H1 (cell line): Measurements from ENCODE around the gene CCR9.

Experiments used
- CEBPB ChIP-seq: IDR thresholded peaks from 2 replicates; pipeline ENCODE4 v1.6.1; 2012; ENCODE audit warnings: low read depth, low read length
- EZH2 ChIP-seq: fragments of 200-600 bp; sonication (generic); IDR thresholded peaks from 2 replicates; pipeline ENCODE4 v1.7.1; 2012; ENCODE audit warnings: low read depth, mild to moderate bottlenecking, moderate library complexity, low read length, inconsistent platforms; ENCODE audit not compliant: severe bottlenecking
- GABPA ChIP-seq: IDR thresholded peaks from 2 replicates; pipeline ENCODE4 v1.6.1; 2011; ENCODE audit warnings: mild to moderate bottlenecking, low read length, moderate library complexity, borderline replicate concordance; ENCODE audit not compliant: insufficient read depth
- HDAC2 ChIP-seq, 2 experiments: fragments of 300-600 bp in 1 of 2; sonication (generic) in 1 of 2; IDR thresholded peaks; 2 replicates each; pipeline ENCODE4 v1.6.1; 2011 to 2012; ENCODE audit warnings: low read depth in 2 of 2, low read length in 2 of 2, mild to moderate bottlenecking in 2 of 2, moderate library complexity in 2 of 2, borderline replicate concordance in 1 of 2, inconsistent platforms in 1 of 2
- JUN ChIP-seq: IDR thresholded peaks from 2 replicates; pipeline ENCODE4 v1.6.1; 2011; ENCODE audit warnings: low read depth, mild to moderate bottlenecking, improper control_type of control experiment, low read length
- POLR2A ChIP-seq, 2 experiments: IDR thresholded peaks; 1 replicate in 1 of 2; 2 replicates in 1 of 2; pipeline ENCODE4 v1.6.1; 2011; ENCODE audit warnings: low read depth in 2 of 2, low read length in 2 of 2, mild to moderate bottlenecking in 2 of 2; ENCODE audit errors: control extremely low read depth in 1 of 2
- POLR2AphosphoS5 ChIP-seq: IDR thresholded peaks from 2 replicates; pipeline ENCODE4 v1.6.1; 2011; ENCODE audit warnings: low read depth, low read length
- RAD21 ChIP-seq, 2 experiments: IDR thresholded peaks in 1 of 2; conservative IDR thresholded peaks in 1 of 2; 2 replicates each; pipeline ENCODE4 v1.6.1; 2011; ENCODE audit warnings: low read depth in 2 of 2, low read length in 2 of 2, improper control_type of control experiment in 1 of 2, inconsistent platforms in 1 of 2, mild to moderate bottlenecking in 1 of 2, moderate library complexity in 1 of 2
- SRF ChIP-seq: IDR thresholded peaks from 2 replicates; pipeline ENCODE4 v1.6.1; 2011; ENCODE audit warnings: mild to moderate bottlenecking, low read depth, low read length, moderate library complexity
- YY1 ChIP-seq: IDR thresholded peaks from 2 replicates; pipeline ENCODE4 v1.6.1; 2011; ENCODE audit warnings: low read depth, mild to moderate bottlenecking, low read length
- TF ChIP-seq, protein P1 (sequence below), 3 experiments: IDR thresholded peaks; 1 replicate in 2 of 3; 2 replicates in 1 of 3; pipeline versions ENCODE4 v1.5.1 to v1.6.1; 2011; ENCODE audit warnings: low read length in 3 of 3, mild to moderate bottlenecking in 3 of 3, inconsistent platforms in 2 of 3, low read depth in 1 of 3, moderate library complexity in 1 of 3; ENCODE audit not compliant: insufficient read depth in 1 of 3; ENCODE audit errors: control extremely low read depth in 1 of 3

GRCh38 chr3:45873036-45873435, 13.3 kb upstream of the CCR9 start:
- TF ChIP-seq GABPA: no peak
- TF ChIP-seq CEBPB: no peak
- TF ChIP-seq, protein P1, sequence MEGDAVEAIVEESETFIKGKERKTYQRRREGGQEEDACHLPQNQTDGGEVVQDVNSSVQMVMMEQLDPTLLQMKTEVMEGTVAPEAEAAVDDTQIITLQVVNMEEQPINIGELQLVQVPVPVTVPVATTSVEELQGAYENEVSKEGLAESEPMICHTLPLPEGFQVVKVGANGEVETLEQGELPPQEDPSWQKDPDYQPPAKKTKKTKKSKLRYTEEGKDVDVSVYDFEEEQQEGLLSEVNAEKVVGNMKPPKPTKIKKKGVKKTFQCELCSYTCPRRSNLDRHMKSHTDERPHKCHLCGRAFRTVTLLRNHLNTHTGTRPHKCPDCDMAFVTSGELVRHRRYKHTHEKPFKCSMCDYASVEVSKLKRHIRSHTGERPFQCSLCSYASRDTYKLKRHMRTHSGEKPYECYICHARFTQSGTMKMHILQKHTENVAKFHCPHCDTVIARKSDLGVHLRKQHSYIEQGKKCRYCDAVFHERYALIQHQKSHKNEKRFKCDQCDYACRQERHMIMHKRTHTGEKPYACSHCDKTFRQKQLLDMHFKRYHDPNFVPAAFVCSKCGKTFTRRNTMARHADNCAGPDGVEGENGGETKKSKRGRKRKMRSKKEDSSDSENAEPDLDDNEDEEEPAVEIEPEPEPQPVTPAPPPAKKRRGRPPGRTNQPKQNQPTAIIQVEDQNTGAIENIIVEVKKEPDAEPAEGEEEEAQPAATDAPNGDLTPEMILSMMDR (IDR thresholded peaks at IDR 0.05; ENCODE audit: control extremely low read depth in 1 of 3, insufficient read depth in 1 of 3, low read depth in 1 of 3, low read length in 3 of 3): no peak
- no peak for TF ChIP-seq JUN
- TF ChIP-seq YY1: no peak
- TF ChIP-seq EZH2: no peak
- no peak for TF ChIP-seq POLR2A (IDR thresholded peaks at IDR 0.05; ENCODE audit: control extremely low read depth in 1 of 2, low read depth in 2 of 2, low read length in 2 of 2)
- no peak for TF ChIP-seq RAD21 (IDR thresholded peaks at IDR 0.05 in 1 of 2, conservative IDR thresholded peaks at IDR 0.05 in 1 of 2; ENCODE audit: low read depth in 2 of 2, low read length in 2 of 2)
- TF ChIP-seq POLR2AphosphoS5: no peak
- no peak for TF ChIP-seq HDAC2 (IDR thresholded peaks at IDR 0.05; ENCODE audit: borderline replicate concordance in 1 of 2, low read depth in 2 of 2, low read length in 2 of 2)
- no peak for TF ChIP-seq SRF
